H1 (cell line): ENCODE measurements around the gene TMEM30A. TPM values are rescaled to one million over a fixed set of nuclear protein-coding genes. Genes with fewer than 3 reads are reported as not detected.
A peak's percentile ranks its signal among the peaks of the same experiment; 100 is the strongest.

Experiments
- CTCF ChIA-PET: fragments of 300-600 bp; sonication (Branson Sonifier 250); formaldehyde crosslinking; loops from one replicate; lab custom pipeline; 2021; ENCODE audit not compliant: partially characterized antibody; lab: Charles Lee
- POLR2A ChIA-PET: fragments of 300-600 bp; sonication (Branson Sonifier 250); formaldehyde crosslinking; loops from one replicate; lab custom pipeline; 2021; ENCODE audit warnings: inconsistent platforms; ENCODE audit not compliant: partially characterized antibody; lab: Charles Lee
- DNase-seq, 2 experiments: peaks; one replicate each; pipeline versions ENCODE4 v3.0.0 to v3.0.0-alpha.2; 2010 to 2022; ENCODE audit warnings: low spot score in 2 of 2, low read depth in 1 of 2, mixed read lengths in 1 of 2
- FAIRE-seq: peaks from 2 replicates; lab custom pipeline; 2011; peaks lifted over from hg19 to GRCh38; lab: Jason Lieb, UNC
- H2AFZ ChIP-seq: 2 replicates; pipeline ENCODE4 v1.8.1; 2012; ENCODE audit warnings: low read length, inconsistent platforms
- H2AK5ac ChIP-seq: 2 replicates; pipeline ENCODE4 v1.6.1; 2013; ENCODE audit warnings: low read depth, low read length
- H2BK120ac ChIP-seq: replicated peaks from 2 replicates; pipeline ENCODE3; 2013; ENCODE audit warnings: low read depth, low read length, inconsistent platforms
- H2BK12ac ChIP-seq: 2 replicates; pipeline ENCODE4 v1.6.1; 2013; ENCODE audit warnings: low read depth, low read length
- H2BK15ac ChIP-seq: 2 replicates; pipeline ENCODE4 v1.6.1; 2013; ENCODE audit warnings: low read length
- H2BK20ac ChIP-seq: 2 replicates; pipeline ENCODE4 v1.6.1; 2013; ENCODE audit warnings: low read length
- H2BK5ac ChIP-seq: 2 replicates; pipeline ENCODE4 v1.6.1; 2013; ENCODE audit warnings: low read depth, low read length
- H3K14ac ChIP-seq: 2 replicates; pipeline ENCODE4 v1.6.1; 2013; ENCODE audit warnings: inconsistent platforms; ENCODE audit not compliant: insufficient read length
- H3K18ac ChIP-seq: 2 replicates; pipeline ENCODE4 v1.6.1; 2013; ENCODE audit warnings: low read length; ENCODE audit errors: extremely low read depth
- H3K23ac ChIP-seq: 2 replicates; pipeline ENCODE4 v1.6.1; 2013; ENCODE audit warnings: inconsistent platforms; ENCODE audit not compliant: insufficient read length
- H3K23me2 ChIP-seq: 2 replicates; pipeline ENCODE4 v1.6.1; 2013; ENCODE audit warnings: low read depth, low read length
- H3K27ac ChIP-seq: 2 replicates; pipeline ENCODE4 v1.6.1; 2011; ENCODE audit warnings: low read depth, low read length, inconsistent platforms
- H3K27me3 ChIP-seq, 4 experiments: replicated peaks in 1 of 4; 1 replicate in 1 of 4; 2 replicates in 3 of 4; pipeline versions ENCODE4 v1.6.1 to v1.8.1; 2011 to 2013; ENCODE audit warnings: low read length in 3 of 4, mild to moderate bottlenecking in 3 of 4, inconsistent platforms in 2 of 4, mixed read lengths in 2 of 4, moderate library complexity in 1 of 4; ENCODE audit not compliant: control insufficient read depth in 3 of 4, insufficient read depth in 3 of 4; ENCODE audit errors: extremely low read depth in 1 of 4
- H3K36me3 ChIP-seq, 4 experiments: 2 replicates each; pipeline versions ENCODE4 v1.6.1 to v1.8.1; 2011 to 2013; ENCODE audit warnings: mild to moderate bottlenecking in 4 of 4, low read length in 3 of 4, moderate library complexity in 2 of 4, control low read depth in 1 of 4, inconsistent platforms in 1 of 4; ENCODE audit not compliant: insufficient read depth in 4 of 4, control insufficient read depth in 2 of 4
- H3K4ac ChIP-seq: replicated peaks from 2 replicates; pipeline ENCODE3; 2013; ENCODE audit warnings: low read length, low read depth, mixed read lengths, inconsistent platforms; ENCODE audit not compliant: insufficient read length
- H3K4me1 ChIP-seq, 4 experiments: replicated peaks in 1 of 4; 1 replicate in 1 of 4; 2 replicates in 3 of 4; pipeline versions ENCODE4 v1.6.1 to v1.8.1; 2011 to 2013; ENCODE audit warnings: low read length in 3 of 4, inconsistent platforms in 2 of 4, mixed read lengths in 1 of 4; ENCODE audit not compliant: insufficient read depth in 4 of 4, control insufficient read depth in 3 of 4
- H3K4me2 ChIP-seq, 2 experiments: 2 replicates each; pipeline versions ENCODE4 v1.6.1 to v1.8.1; 2011 to 2013; ENCODE audit warnings: low read depth in 2 of 2, low read length in 2 of 2, control low read depth in 1 of 2, inconsistent platforms in 1 of 2, mild to moderate bottlenecking in 1 of 2; ENCODE audit not compliant: insufficient read depth in 1 of 2
- H3K4me3 ChIP-seq, 4 experiments: fragments of 200-600, 300-600 bp in 1 of 4; sonication (generic), shearing (Covaris generic), sonication (Bioruptor Twin) in 1 of 4; 2 replicates each; pipeline versions ENCODE4 v1.5.1 to v1.8.1; 2011 to 2016; ENCODE audit warnings: low read length in 4 of 4, low read depth in 3 of 4, control low read depth in 2 of 4, inconsistent platforms in 2 of 4, mild to moderate bottlenecking in 2 of 4, mixed read lengths in 1 of 4, moderate library complexity in 1 of 4; ENCODE audit not compliant: insufficient read depth in 2 of 4; ENCODE audit errors: extremely low read depth in 1 of 4
- H3K56ac ChIP-seq: replicated peaks from 2 replicates; pipeline ENCODE3; 2013; ENCODE audit warnings: low read depth, mild to moderate bottlenecking, mixed read lengths, low read length, inconsistent platforms; ENCODE audit not compliant: insufficient read length
- H3K79me1 ChIP-seq: 2 replicates; pipeline ENCODE4 v1.6.1; 2013; ENCODE audit warnings: low read depth, low read length, control low read depth
- H3K79me2 ChIP-seq, 2 experiments: 2 replicates each; pipeline versions ENCODE4 v1.6.1 to v1.8.1; 2012 to 2013; ENCODE audit warnings: low read length in 2 of 2, mild to moderate bottlenecking in 2 of 2, inconsistent platforms in 1 of 2; ENCODE audit not compliant: insufficient read depth in 2 of 2, control insufficient read depth in 1 of 2
- H3K9ac ChIP-seq, 4 experiments: replicated peaks in 1 of 4; 1 replicate in 1 of 4; 2 replicates in 3 of 4; pipeline versions ENCODE4 v1.6.1 to v1.8.1; 2011 to 2013; ENCODE audit warnings: low read depth in 3 of 4, low read length in 3 of 4, control low read depth in 2 of 4, mild to moderate bottlenecking in 2 of 4, moderate library complexity in 2 of 4, inconsistent platforms in 1 of 4; ENCODE audit errors: extremely low read depth in 1 of 4
- H3K9me3 ChIP-seq, 2 experiments: 2 replicates each; pipeline versions ENCODE4 v1.6.1 to v1.8.1; 2012 to 2013; ENCODE audit warnings: mild to moderate bottlenecking in 2 of 2, moderate library complexity in 2 of 2, control low read depth in 1 of 2, inconsistent platforms in 1 of 2, low read depth in 1 of 2, low read length in 1 of 2, mixed read lengths in 1 of 2; ENCODE audit not compliant: insufficient read depth in 2 of 2
- H4K20me1 ChIP-seq, 2 experiments: replicated peaks in 1 of 2; 2 replicates each; pipeline versions ENCODE3 to v1.8.1; 2011 to 2013; ENCODE audit warnings: inconsistent platforms in 2 of 2, low read length in 2 of 2, mild to moderate bottlenecking in 1 of 2; ENCODE audit not compliant: insufficient read depth in 2 of 2, control insufficient read depth in 1 of 2
- H4K5ac ChIP-seq: 2 replicates; pipeline ENCODE4 v1.6.1; 2013; ENCODE audit warnings: low read length, low read depth, mixed read lengths, inconsistent platforms; ENCODE audit not compliant: insufficient read length
- H4K8ac ChIP-seq: 2 replicates; pipeline ENCODE4 v1.8.0; 2013; ENCODE audit warnings: mild to moderate bottlenecking, moderate library complexity, low read length, inconsistent platforms; ENCODE audit not compliant: insufficient read depth; ENCODE audit errors: extremely low read depth
- H4K91ac ChIP-seq: replicated peaks from 2 replicates; pipeline ENCODE3; 2013; ENCODE audit warnings: low read length, mixed read lengths, inconsistent platforms; ENCODE audit not compliant: insufficient read length
- BCL11A ChIP-seq, 2 experiments: IDR thresholded peaks; one replicate each; pipeline ENCODE4 v1.6.1; 2011; ENCODE audit warnings: low read depth in 2 of 2, low read length in 2 of 2, mild to moderate bottlenecking in 2 of 2
- HDAC2 ChIP-seq, 2 experiments: fragments of 300-600 bp in 1 of 2; sonication (generic) in 1 of 2; IDR thresholded peaks; 2 replicates each; pipeline ENCODE4 v1.6.1; 2011 to 2012; ENCODE audit warnings: low read depth in 2 of 2, low read length in 2 of 2, mild to moderate bottlenecking in 2 of 2, moderate library complexity in 2 of 2, borderline replicate concordance in 1 of 2, inconsistent platforms in 1 of 2
- POLR2A ChIP-seq, 2 experiments: IDR thresholded peaks; 1 replicate in 1 of 2; 2 replicates in 1 of 2; pipeline ENCODE4 v1.6.1; 2011; ENCODE audit warnings: low read depth in 2 of 2, low read length in 2 of 2, mild to moderate bottlenecking in 2 of 2; ENCODE audit errors: control extremely low read depth in 1 of 2
- SP4 ChIP-seq: IDR thresholded peaks from 2 replicates; pipeline ENCODE4 v1.6.1; 2012; ENCODE audit warnings: low read length, inconsistent platforms
- WGBS, 2 experiments: shearing (Covaris generic) in 1 of 2; methylation state at CpG; one replicate each; pipeline versions ENCODE4 v1.1.6 to v1.1.7; 2013 to 2015; ENCODE audit warnings: low lambda C conversion rate in 2 of 2, mixed read lengths in 2 of 2, inconsistent platforms in 1 of 2, low coverage in 1 of 2, missing lambda C conversion rate in 1 of 2; ENCODE audit not compliant: insufficient replicate concordance in 2 of 2, insufficient coverage in 1 of 2, insufficient read length in 1 of 2; ENCODE audit errors: extremely low coverage in 1 of 2, missing lambda C conversion rate in 1 of 2; 5-methylcytosine and 5-hydroxymethylcytosine counted together
- polyA plus RNA-seq, 7 experiments: library from polyadenylated mRNA; depleted of rRNA in 3 of 7; stranded (reverse) in 5 of 7; unstranded in 2 of 7; fragments of >200 nt in 5 of 7; fragments of 200-250 nt in 2 of 7; gene quantifications; 1 replicate in 5 of 7; 2 replicates in 1 of 7; 4 replicates in 1 of 7; pipeline versions ENCODE4 v1.2.1 to v1.2.3, GENCODE V29; 2011 to 2013; ENCODE audit warnings: missing spikeins in 2 of 7, mixed read lengths in 2 of 7
- total RNA-seq: library from RNA; stranded (reverse); fragmentation: NEBNext Ultra II Directional; extraction: Animal tissue kit (Norgen Biotek cat#: 25700); gene quantifications from 2 replicates; pipeline ENCODE4 v1.2.1, GENCODE V29; 2021

The TMEM30A gene
- total and polyA plus RNA-seq, 2 of the 8 experiments (the other 6 are each of a cell fraction or from before 2014, with no cell fraction given) = 10.5 to 71.0 TPM

GRCh38 chr6:75235271-75235670, 49.3 kb downstream of the TMEM30A start:
- H2BK5ac ChIP-seq = no peak overlapping the region
- peaks cover 0 to 1% (median 0%) of the 10 kb centered on the region in 4 experiments; a peak in 1 of 7 replicates for H3K27me3 ChIP-seq
- H3K79me1 ChIP-seq = no peaks in the 10 kb centered on the region
- H4K91ac ChIP-seq = no peak overlapping the region
- no peak overlapping the region for H3K18ac ChIP-seq
- H3K4me2 ChIP-seq = no peak overlapping the region; a peak in 1 of 4 replicates
- H2BK12ac ChIP-seq = no peak overlapping the region
- H4K8ac ChIP-seq = no peak overlapping the region
- H4K20me1 ChIP-seq = no peaks in the 10 kb centered on the region
- no peak overlapping the region for H3K9ac ChIP-seq
- no peak overlapping the region for H3K56ac ChIP-seq
- FAIRE-seq (no peak), DNase-seq (no peak)
- TF ChIP-seq HDAC2 (IDR thresholded peaks at IDR 0.05; ENCODE audit: borderline replicate concordance in 1 of 2, low read depth in 2 of 2, low read length in 2 of 2) = no peak
- no peak for TF ChIP-seq BCL11A (IDR thresholded peaks at IDR 0.05; ENCODE audit: low read depth in 2 of 2, low read length in 2 of 2)
- TF ChIP-seq POLR2A (IDR thresholded peaks at IDR 0.05; ENCODE audit: control extremely low read depth in 1 of 2, low read depth in 2 of 2, low read length in 2 of 2) = 0 out of 3 replicates have a peak, but pooled peaks of 1 of the 2 experiments have one; percentile 3
- no peak for TF ChIP-seq SP4
- WGBS, 2 experiments = 88% methylated on average over 2 of the region's 2 CpGs; no CpG with 5 or more reads in 1 of the 2 experiments
- H3K79me2 ChIP-seq = peaks cover 0 to 3% of the 10 kb centered on the region in 2 experiments; a peak in 1 of 4 replicates
- H3K14ac ChIP-seq = no peak overlapping the region
- H2AFZ ChIP-seq = no peak overlapping the region
- no peak overlapping the region for H2BK120ac ChIP-seq
- H4K5ac ChIP-seq = no peak overlapping the region
- no peak overlapping the region for H3K23ac ChIP-seq
- no peak overlapping the region for H3K4me3 ChIP-seq
- POLR2A ChIA-PET = interaction anchor here (1.2 to 4.6 kb wide), 4 partner anchors 9 to 293 kb away, joined by 3 to 35 read pairs (median 4); partner anchors contain the start of gene COX7A2
- H2AK5ac ChIP-seq = no peak overlapping the region
- H3K9me3 ChIP-seq = no peaks in the 10 kb centered on the region
- H3K23me2 ChIP-seq = no peaks in the 10 kb centered on the region
- H3K4ac ChIP-seq = no peak overlapping the region
- peaks cover 0 to 9% (median 6%) of the 10 kb centered on the region in 4 experiments; a peak in 3 of 7 replicates for H3K4me1 ChIP-seq
- peaks cover 6 to 32% (median 21%) of the 10 kb centered on the region in 4 experiments; a peak in 7 of 8 replicates for H3K36me3 ChIP-seq
- H2BK15ac ChIP-seq = no peak overlapping the region
- H2BK20ac ChIP-seq = no peak overlapping the region
- no peak overlapping the region for H3K27ac ChIP-seq
- CTCF ChIA-PET = interaction anchor here (0.8 to 1.5 kb wide), 6 partner anchors 26 to 303 kb away, joined by 3 read pairs; no protein-coding TSS in a partner anchor
